HG02970 (cell line): ENCODE results near the gene SPATA32.

Source experiments
- ATAC-seq: cut with Tn5 transposase; IDR thresholded peaks from one replicate; pipeline ENCODE4 v1.9.1; 2021; ENCODE audit warnings: mild to moderate bottlenecking, moderate library complexity, moderate number of reproducible peaks; ENCODE audit not compliant: unreplicated experiment, low FRiP score

Gene SPATA32

GRCh38 chr17:45296003-45296832 is 34.3 kb upstream of the SPATA32 start:
- no peak for ATAC-seq

- ATAC-seq: no peak
Observed at GRCh38 chr17:45294506-45294905, 32.6 kb upstream of the SPATA32 start.

DNA sequence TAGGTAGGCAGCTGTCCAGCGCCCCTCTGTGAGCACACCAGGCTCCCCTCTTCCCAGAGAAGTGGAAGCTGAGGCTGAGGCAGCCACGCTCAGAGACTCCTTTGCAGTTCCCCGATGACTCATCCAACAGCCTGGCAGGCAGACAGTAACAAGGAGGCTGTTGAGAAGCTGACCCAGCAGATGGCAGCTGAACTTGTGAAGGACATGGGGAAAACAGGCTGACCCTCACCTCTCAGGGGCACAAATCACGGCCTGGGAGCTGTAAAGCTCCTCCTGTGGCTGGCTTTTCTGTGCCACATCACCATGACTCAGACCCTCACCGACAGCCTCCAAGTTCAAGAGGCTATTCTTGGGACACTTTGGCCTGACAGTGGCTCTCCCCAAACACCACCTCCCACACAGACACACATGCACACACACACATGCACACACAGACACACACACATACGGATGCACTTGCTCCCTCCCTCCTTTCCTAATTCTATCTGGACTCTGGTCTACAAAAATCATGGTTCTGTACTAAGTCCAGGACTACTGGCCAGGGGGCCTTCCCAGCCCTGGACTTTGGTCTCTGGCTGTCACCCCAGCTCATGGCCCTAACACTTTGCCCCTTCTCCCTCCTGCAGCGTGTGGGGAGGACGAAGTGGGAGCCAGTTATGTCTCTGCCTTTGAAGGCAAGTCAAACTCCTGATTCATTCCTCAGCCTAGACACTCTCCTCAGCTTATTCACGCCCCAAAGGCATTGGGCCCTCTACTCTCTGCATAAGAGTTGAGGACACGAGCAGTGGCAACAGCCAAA is 31.7 kb upstream of the SPATA32 start:
- ATAC-seq: no peak

DNA sequence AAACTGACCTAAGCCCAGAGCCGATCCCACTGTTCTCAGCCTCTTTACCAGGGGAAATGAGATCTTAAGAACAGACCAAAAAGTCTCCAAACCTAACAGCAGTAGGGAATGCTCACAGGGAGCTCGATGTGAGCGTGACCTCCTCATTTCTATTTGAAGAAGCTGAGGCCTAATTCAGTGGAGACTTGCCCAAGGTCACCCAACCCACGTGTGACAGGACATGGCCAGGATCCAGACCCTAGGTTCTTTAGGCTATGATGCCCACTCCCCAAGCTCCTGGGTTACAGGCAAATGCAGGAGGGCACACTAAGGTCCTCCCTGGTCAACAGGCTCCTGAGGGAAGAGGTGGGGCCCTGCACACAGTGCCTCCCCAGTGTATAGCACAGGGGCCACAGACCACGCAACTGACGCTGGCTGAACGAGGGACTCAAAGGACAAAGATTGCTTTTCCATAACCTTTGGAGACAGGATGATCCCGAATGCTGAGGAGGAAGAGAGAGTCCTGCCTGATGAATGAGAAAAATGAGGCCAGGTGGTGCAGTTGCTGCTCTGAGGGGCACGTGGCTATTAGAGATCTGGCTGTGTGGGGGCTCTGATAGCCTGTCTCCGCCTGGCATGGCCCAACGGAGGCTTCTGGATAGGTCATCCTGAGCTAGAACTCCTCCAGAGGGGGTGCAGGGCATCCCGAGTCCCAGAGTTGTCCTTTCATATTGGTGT is 31.0 kb upstream of the SPATA32 start:
- no peak for ATAC-seq

GRCh38 chr17:45291171-45291805 is 29.4 kb upstream of the SPATA32 start:
- ATAC-seq: no peak

- ATAC-seq: no peak
Observed at GRCh38 chr17:45290269-45290765, 28.4 kb upstream of the SPATA32 start.

- no peak for ATAC-seq
Observed at GRCh38 chr17:45289301-45290268, 27.7 kb upstream of the SPATA32 start.

GRCh38 chr17:45288825-45289224 is 26.9 kb upstream of the SPATA32 start:
- ATAC-seq: no peak

DNA sequence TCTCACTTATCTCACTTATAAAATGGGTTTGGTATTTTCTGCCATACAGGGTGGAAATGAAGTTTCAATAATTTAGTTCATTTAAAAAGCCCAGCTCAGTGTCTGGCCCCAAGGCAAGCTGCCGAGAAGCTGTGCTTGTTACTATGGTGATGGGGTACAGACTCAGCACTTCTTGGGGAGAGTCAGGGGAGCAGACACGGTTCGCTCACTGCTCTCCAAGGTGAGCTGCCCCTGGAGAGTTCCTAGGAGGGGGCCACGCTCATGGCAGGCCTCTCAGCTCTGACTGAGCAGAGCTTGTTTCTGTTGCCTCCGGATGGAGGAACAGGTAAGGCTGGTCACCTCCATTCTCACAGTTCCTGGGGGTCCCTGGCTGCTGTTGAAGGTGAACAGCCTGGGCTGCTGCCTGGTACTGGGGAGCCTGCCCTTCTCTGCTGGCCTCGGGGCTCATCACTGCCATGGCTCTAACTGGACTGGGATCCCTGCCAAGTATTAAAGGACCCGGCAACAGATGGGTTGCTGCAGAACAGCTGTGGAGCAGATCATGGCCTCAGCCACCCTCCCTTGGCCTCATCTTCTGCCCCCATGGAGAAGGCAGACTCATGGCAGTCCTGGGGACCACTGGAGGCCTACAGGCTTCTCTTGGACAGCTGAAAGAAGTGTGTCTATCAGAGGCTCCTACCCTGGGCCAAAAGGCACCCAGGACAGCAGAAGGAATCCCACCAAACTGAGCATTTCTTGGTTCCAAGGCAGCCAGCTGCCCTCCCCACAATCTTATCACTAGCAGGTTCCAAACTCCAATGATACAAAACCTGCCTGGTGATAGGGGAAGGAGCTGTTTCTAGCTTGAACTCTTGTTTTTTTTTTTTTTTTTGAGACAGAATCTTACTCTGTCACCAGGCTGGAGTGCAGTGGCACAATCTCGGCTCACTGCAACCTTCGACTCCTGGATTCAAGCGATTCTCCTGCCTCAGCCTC is 25.9 kb upstream of the SPATA32 start:
- ATAC-seq: no peak

GRCh38 chr17:45286286-45286685 is 24.4 kb upstream of the SPATA32 start:
- ATAC-seq: no peak

GRCh38 chr17:45284176-45285140 is 22.6 kb upstream of the SPATA32 start:
- ATAC-seq: no peak

GRCh38 chr17:45283711-45284110 is 21.8 kb upstream of the SPATA32 start:
- ATAC-seq: no peak

DNA sequence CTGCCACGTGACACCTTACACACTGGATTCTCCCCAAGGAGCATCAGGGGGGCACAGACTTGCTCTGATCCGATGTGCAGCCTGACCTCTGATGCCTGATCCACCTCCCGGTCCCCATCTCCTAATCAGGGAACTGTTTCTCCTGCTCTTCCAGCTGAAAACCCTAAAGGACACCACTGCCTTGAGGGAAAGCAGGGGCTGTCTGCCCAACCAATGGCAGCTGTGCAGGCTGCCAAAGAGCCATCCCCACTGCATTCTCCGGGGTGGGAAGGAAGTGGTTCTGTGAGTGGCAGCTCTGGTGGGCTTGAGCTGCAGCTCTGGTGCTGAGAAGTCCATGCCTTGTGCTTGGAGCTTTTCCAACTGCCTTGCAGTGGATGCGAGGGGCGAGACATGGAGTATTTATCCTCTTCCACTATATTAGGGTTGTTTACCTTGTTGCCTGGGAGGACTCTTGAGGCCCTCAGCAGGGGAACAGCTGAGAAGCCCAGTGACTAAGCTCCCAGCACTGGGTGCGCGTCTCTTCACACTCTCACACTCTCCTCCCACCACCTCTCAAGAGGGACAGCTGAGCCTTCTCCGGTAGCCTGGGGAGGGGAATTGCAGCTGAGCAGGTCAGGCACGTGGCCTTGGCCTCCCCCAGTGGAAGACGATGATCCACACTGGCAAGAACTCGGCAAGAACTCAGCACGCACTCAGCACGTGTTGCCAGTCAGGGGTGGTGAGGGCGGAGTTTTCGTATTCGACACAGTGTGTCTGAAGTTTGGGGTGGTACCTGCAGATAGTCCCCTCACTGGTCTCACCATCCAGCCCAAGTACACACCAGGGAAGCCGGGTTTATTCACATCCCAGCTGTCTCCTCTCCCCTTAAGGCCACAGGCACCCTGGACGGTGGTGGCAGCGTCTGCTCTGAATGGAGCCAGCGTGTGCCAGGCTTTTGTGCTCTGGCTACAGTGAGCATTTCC is 21.1 kb upstream of the SPATA32 start:
- ATAC-seq: no peak

GRCh38 chr17:45279898-45280297 is 18.0 kb upstream of the SPATA32 start:
- ATAC-seq: no peak

DNA sequence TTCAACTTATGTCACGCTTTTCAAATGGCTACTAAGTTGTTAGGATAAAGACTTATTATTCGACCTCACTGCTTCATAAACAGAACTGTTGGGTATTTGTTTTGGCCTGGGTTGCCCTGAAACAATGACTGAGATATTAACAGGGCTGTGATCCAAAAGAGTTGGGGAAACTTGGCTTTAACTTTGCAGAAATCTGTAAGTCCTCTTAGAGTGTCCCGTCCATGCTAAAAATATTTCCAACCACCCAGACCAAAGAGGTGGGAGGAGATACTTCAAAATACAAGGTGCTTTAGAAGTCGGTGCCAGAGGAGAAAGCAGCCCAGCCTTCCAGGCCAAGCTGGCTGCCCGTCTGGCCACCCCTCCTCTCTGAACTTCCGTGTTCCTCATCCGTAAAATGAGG is 16.1 kb upstream of the SPATA32 start:
- no peak for ATAC-seq
